HG03439 (cell line): ENCODE results near the gene SERPINA4.

Experiments
- ATAC-seq: cut with Tn5 transposase; IDR thresholded peaks from one replicate; pipeline ENCODE4 v1.9.1; 2021; ENCODE audit warnings: mild to moderate bottlenecking, moderate library complexity; ENCODE audit not compliant: unreplicated experiment

The SERPINA4 gene

DNA sequence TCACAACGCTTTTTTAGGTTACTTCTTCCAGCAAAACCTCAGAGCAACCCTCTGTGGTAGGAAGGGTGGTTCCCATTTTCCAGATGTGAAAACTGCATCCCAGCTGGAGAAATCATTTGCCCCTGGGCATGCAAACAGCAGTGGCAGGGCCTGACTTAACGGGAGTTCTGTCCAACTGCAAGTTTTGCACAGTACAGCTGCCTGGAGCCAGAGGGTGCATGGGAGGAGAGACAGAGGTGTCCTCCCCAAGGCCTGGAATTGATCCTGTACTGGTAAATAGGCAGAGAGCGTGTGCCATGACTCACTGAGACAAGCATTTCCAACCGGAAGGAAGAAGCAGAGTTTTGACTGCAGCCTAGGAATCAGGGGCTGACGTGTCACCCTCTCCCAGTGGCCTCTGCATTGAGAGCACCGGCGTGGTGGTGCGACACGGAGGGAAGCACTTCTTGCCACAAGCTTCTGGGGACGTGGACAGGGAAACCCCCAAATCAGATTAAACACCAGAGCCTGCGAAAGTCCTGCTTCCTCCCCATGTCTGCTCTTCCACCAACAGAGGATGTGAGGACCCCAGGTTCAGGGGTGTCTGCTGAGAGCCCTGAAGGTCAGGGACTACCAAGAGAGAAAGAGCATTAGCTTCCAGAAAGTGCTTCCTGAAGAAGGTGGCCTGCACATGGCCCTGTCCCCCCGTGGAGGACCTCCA is 19.0 kb upstream of the SERPINA4 start:
- ATAC-seq: no peak

DNA sequence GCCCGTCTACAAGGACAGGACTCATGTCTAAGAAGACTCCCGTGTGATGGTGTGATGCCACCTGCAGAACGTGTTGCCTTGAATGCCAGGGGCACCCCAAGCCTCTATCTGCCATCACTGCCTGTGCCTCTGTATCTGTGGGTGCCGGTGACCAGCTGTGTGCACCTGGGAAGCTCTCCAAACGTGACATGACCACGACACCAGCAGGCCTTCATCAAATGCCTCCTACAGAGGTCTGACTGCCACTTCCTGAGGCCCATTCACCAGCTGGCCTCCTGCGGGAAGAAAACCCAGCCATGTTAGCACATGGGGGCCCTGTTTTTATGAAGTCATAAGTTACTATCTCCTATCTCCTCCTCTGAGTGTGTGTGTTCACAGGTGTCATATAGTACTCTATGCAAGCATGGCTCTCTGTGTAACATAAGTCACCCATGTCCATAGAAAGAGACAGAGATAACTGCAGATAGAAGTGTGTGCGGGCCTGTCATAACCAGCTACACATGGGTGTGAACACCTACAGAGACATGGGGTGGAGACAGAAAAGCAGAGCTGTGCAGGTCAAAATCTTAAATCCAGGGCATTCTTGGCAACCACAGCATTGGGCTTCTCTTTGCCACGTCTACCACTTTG is 18.3 kb upstream of the SERPINA4 start:
- no peak for ATAC-seq

DNA sequence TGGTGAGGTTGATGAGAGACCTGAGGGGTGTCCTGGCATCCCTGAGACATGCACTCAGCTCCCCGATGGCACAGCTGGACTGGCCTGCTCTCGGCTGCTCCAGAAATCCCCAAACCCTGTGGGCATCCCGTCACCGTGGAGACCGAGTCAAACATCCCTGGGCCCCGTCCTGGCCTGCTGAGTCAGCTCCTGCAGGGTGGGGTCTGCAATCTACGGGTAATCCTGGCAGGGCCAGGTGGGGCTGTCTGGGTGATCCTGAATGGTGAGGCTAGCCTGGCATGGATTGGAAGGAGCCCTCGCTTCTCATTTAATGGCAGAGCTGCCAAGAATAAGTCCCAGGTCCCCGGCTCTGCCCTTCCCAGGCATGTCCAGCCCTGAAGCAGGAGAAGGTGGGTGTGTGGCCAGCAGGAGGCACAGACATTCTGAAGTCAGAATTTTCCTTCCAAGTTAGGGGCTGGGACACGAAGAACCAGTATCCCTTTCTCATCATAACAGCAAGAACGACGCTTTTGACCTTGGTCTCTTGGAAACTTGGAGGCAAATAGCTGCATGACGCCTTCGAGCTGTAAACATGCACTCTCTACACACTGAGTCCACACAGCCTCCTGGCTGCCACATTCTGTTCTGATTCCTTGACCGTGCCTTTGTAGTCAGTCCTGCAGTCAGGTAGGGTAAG is 17.7 kb upstream of the SERPINA4 start:
- no peak for ATAC-seq

DNA sequence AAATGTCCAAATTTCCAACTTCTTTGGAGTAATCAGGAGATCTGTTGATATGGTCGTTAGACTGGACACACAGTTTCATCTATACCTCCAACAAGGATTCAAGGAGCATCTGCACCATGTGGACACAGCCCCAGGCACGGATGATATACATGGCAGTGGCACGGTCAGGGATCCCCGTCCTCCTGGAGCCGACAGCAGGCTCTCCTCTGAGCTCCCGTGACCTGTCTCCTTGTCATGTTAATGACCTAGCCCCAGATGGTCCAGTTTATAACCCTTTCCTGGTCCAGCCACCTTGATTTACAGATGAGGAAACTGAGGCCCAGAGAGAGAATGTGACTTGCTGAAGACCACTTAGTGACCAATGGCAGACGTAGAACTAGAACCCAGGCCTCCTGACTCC is 16.5 kb upstream of the SERPINA4 start:
- ATAC-seq: no peak

DNA sequence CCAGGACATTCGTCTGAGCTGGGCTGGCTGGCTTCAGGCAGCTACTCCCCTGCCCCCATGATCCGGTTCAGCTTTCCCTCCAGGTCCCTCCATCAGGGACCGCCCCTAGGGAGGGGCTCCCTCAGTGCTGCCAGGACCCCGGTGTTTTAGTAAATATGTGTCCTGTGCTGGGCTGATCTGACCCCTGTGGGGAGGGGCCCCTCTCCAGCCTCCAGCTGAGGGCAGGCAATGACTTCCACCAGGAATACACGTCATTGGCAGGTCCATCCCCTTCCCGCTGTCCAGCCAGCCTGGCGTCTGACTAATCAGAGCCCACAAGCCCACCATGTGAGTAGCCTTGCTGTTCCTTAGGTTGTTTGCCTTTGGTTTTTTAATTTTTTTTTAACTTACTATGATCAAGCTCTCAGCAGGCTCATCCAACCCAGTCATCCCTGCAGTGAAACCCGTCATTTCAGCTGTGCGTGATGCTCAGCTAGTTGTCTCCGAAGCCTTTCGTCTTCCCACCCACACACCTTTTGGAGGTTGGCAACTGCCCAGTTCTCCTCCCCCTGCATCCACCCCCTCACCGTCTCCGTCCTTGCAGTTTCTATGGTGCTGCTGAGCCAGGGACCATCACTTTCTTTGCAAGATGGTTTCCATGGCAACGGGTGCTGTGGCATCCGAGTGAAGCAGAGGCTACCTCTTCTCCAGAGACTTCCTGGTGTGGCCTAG is 16.0 kb upstream of the SERPINA4 start:
- ATAC-seq: no peak

DNA sequence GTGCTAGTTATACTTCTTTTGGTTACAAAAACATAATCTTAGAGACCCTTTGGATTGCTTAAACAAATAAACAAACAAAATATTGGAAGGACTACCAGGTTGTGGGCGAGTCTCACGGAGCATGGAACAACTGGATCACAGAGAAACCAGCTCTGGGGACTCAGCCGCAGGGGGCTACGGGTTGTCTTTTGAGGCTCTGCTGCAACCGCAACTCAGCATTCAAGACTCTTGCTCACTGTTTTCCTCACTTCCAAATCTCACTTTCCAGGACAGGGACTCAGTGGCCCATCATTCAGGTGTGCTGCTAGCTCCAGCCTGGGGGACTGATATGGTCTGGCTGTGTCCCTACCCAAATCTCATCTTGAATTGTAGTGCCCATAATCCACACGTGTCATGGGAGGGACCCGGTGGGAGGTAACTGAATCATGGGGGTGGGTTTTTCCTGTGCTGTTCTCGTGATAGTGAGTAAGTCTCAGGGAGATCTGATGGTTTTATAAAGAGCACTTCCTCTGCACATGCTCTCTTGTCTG is 14.0 kb upstream of the SERPINA4 start:
- ATAC-seq: no peak

DNA sequence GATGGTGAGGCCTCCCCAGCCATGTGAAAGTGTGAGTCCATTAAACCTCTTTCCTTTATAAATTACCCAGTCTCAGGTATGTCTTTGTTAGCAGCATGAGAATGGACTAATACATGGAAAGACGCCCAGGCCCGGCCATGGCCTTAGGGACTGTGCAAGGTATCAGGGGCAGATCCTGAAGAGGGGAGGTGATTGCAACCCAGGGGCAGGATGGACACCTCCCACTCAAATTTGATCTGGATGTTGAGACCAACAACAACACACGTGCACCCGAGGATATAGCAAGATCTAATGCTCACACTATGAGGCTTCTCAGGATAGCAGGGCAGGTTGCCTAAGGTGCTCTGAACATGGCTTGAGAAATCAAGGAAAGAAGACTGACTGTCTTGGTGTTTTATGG is 13.5 kb upstream of the SERPINA4 start:
- no peak for ATAC-seq

DNA sequence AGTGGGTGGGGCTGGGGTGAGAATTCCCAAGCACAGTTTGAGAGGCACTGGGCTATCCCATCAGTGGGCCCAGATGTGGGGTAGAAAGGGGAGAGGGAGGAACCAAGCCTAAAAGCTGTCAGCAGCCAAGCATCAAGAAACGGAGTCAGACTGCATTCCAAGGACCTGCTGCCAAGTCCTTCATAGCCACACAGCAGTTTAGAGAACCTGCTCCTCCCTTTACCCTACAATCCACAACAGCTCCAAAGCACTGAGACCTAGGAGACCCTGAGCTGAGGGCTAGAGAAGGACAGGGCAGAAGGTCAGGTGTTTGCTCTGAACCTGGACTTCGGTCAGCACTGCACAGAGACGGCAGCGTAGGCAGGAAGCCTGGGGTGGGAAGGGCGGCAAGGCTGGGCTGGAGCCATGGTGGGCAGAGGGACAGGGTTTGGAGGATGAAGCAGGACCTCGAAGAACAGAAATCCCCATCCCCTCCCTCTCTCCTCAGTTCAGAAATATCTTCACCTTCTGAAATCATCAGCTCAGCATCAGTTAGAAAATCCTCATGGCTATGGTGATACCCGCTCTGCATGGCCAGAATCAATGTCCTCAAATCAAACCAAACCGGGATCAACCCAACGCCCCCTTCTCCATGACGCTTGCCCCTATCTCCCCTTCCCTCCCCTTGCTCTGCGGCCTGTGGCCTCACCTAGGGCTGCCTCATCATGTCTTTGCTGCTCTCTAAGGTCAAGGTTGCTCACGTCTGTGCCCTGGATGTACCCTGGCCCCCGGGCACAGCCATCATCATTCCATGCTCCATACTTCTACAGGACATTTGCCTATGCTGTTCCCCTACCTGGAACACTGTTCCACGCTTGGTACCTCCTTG is 12.9 kb upstream of the SERPINA4 start:
- no peak for ATAC-seq

DNA sequence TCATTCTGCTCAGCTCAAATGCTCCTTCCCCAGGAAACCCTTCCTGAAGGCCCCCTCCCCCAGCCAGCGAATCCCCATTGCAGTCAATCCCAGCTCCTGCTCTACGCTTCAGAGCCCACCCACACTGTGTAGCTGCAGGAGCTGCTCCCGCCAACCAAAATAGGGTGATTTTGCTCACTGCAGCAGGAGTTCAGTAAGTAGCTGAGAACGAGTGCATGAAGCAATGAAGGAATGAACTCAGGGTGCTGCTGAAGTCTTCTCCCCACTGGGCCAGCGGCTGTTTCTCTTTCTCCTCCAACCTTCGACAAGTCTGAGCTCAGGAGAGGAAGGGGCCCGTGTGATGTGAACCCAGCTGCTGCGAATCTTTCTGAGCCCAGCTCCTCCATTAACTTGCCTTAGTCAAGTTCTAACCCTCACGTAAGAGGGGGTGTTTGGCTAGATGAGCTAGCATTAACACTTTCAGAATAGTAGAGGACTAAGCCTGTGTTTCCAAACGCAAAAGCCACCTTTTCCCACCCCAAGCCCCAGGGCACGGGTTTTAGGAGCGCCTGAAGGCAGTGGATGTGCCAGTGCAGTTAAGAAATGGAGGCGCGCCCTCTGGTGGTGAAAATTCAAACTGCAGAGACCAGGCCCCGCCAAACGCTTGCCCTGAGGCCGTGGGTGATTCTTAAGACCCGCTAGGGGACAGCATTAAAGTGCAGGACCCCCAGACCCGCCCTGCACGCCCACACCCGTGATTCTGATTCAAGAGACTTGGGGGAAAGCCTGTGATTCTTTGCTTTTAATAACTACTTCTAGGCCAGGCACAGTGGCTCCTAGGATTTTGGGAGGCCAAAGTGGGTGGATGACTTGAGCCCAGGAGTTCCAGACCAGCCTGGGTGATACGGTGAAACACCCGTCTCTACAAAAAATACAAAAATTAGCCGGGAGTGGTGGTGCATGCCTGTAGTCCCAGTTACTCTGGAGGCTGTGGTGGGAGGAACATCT is 11.9 kb upstream of the SERPINA4 start:
- no peak for ATAC-seq

DNA sequence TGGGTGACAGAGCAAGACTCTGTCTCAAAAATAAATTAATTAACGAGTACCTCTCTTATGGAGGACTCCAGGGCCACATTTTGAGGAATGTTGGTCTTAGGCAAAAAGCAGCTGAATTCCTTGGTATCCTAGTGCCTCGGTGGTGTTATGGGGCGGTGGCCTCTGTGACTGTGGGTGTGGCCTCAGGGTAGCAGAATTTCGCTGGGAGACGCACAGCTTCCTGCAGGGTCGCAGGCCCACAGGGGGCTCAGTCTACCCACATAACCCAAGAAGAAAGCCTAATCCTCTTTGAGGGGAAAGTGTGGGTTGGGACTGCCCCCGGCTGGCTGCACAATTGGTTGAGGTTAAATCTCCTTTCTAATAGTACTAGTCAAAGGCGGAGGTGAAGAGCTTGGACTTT is 11.2 kb upstream of the SERPINA4 start:
- no peak for ATAC-seq

DNA sequence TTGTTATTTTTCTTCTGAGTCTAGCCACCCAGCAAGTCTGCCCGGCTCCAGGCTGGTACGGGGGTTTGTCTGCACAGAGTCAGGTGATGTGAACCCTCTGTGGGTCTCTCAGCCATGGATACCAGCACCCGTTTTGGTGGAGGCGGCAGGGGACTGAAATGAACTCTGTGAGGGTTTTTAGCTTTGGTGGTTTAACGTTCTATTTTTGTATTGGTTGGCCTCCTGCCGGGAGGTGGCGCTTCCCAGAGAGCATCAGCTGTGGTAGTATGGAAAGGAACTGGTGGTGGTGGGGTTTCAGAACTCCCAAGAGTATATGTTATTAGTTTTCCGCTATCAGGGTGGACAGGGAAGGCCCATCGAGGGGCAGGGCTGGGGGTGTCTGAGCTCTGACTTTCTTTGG is 5.3 kb upstream of the SERPINA4 start:
- ATAC-seq: no peak

DNA sequence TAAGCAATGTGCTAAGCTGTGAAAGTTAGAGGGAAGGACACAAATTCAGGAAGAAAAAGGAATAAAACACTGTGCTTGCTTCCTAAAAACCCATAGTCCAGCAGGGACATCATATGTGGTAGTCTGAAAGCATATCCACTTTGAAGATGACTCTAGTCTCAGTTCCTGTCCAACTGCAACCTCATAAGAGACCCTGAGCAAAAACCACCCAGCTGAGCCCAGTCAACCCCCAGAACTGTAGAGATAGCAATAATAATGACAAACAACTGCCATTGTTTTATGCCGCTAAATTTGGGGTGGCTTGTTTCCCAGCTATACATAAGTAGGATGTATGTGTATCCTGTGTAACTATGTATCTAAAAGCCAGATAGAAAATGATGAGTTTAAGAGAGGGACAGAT is 3.9 kb upstream of the SERPINA4 start:
- ATAC-seq: no peak

DNA sequence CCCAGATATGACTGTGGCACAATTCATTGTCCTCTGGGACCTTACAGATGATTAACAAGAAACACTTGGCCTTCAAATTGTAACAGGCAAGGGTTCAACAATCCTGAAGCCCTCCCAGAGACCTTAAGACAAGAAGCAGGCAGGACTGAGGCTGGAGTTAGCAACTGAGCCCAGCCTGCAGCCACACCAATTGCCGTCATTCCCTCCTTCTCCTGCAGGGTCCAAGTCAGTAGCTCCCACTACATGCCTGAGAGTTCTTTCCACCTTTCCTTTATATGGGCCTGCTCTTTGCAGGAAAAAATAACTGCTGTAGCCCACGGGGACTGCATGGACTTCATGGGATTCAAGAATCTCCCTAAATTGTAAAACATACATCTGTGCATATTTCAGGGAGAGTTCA is 2.4 kb upstream of the SERPINA4 start:
- ATAC-seq: no peak

DNA sequence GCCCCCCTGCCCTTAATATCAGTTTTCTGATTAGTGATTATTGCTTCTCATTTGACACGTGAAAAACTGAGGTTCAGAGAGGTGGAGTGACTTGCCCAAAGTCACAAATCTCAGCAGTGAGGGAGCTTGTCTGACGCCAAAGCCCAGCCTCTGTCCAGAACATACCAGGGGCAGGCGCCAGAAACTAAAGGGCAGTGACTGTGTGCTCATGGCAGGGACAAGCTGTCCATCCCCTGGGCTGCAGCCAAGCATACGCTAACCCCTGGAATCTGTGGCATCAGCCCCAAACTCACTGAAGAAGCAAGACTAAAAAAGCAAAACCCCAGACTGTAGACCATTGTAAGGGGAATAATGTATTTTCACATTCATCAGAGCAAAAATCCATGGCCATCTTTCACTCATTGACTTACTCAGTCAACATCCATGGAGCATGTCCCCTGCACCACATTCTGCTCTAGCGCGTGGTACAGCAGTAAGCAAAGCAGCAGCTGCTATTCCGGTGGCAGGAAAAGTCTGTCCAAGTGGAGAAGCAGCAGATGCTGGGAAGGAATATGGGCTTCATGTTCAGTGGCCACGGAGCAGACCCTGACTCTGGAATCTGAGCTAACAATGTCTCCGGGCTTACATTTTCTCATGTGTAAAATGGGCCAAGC is 1.5 kb upstream of the SERPINA4 start:
- no peak for ATAC-seq

DNA sequence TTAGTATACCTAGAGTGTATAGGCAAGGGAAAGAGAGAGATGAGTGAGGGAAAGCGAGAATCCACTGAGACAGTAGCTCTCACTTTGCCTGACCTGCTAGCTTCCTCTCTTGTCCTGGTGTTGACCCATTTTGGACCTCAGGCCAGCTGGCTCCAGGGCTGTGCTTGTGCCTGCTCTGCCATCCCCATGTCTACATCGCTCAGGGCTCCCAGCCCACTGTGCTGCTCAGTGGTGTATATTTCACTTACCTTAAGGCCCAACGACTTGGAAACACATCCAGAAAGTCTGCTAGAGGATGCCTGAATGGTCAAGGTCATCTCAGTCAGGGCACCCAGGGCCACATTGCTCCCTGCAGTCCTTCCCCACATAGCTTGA is 964 bp upstream of the SERPINA4 start:
- no peak for ATAC-seq

DNA sequence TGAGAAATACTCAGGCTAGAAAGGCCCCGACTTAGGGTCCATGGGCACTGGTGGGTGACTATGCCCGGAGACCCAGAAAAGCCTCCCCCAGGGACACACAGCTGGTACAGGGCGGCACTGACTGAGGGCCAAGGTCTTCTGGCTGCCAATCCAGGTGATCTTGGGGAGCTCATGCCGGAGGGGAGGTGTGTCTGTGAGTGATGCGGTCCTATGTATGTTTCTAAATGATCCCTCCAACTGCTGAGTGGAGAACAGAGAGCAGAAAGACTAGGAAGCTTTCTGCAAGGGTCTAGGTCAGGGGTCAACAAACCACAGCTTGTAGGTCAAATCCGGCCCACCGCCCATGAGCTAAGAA is 391 bp downstream of the SERPINA4 start:
- no peak for ATAC-seq

DNA sequence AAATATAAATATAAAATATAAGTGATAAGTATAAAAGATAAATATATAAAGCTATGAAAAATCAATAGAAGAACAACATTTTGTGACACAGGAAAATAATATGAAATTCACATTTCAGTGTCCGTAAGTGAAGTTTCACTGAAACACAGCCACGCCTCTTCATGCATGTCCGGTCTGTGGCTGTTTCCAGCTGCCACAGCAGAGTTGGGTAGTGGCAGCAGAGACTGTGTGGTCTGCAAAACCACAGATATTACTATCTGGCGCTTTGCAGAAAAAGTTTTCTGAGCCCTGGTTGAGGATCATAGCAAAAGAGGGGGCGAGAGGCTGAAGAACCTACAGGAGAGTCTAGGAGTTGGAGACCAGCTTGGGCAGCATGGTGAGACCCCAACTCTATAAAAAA is 780 bp downstream of the SERPINA4 start:
- no peak for ATAC-seq

DNA sequence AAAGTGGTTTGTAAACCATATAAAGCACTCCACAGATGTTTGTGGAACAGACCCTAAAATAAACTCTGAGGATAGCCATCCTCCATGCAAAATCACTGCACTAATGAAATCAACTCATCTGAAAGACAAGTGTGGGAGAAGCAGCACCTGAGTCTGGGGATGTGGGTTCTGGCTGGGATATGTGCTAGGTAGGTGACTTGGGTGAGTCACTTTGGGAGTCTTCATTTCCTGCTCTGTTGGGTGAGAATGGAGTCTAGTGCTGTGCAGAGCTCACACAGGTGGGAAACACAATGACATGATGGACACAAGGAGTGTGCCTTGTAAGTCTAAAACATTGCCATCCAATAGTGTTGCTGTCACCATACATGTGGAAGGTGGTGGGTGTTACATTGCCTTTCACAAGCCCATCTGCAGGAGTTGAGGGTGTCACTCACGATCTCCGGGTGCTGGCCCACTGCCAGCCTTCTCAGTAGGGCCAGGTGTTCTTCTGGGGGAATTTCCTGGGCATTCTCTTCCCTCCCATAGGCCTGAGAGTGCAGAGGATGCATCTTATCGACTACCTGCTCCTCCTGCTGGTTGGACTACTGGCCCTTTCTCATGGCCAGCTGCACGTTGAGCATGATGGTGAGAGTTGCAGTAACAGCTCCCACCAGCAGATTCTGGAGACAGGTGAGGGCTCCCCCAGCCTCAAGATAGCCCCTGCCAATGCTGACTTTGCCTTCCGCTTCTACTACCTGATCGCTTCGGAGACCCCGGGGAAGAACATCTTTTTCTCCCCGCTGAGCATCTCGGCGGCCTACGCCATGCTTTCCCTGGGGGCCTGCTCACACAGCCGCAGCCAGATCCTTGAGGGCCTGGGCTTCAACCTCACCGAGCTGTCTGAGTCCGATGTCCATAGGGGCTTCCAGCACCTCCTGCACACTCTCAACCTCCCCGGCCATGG is 2.0 kb downstream of the SERPINA4 start:
- no peak for ATAC-seq
